ENCODE data around the gene PTPRJ. TPM values are rescaled to one million over a fixed set of nuclear protein-coding genes. Genes with fewer than 3 reads are reported as not detected.

PTPRJ gene
- total and polyA plus RNA-seq, 2 experiments from 2014 or later, result 8.9 to 12.4 TPM

DNA sequence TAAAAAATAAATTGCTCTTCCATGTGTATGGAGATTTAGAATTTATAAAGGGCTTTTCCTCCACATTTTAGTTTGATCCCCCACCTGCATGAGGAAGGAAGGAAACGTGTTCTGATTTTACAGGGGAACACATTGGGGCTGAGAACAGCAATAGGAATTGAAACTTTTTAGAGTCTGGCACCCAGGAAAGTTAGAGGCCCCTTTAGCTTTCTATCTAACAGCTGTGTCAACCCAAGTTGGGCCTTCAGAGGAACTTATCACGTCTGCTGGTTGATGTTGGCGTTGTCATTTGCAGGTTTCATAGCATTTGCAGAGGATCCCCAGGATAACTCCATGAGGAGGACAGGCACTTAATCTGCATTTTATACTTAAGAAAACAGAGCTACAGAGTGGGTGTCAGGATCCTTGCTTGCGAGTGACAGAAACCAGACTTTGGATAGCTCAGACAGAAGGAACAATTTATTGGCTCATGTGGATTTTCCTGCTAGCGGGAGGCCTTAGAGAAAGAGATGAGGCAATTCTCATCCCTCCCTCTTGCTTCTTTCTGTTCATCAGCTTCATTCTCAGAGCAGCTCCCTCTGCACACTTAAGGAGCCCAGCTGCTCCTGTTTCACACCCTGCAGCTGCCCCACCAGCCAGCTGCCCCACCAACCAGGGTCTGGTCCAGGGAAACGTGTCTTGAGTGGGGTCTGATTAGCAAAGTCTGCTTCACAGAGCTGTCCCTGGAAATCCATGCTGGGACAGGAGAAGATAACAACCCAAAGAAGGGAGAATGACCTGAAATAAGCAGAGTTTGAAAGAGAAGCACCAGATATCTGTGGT is 143.8 kb downstream of the PTPRJ start:
- Histone ChIP-seq H3K9me3 (ENCODE audit: low read depth) (no peaks in the 10 kb centered on the region), H3K4me1 (ENCODE audit: low read depth) (peaks cover 2% of the 10 kb centered on the region), H3K36me3 (peaks cover 4% of the 10 kb centered on the region), H3K4me3 (no peak overlapping the region), H3K27ac (no peak overlapping the region), H3K27me3 (no peaks in the 10 kb centered on the region)
- TF ChIP-seq, protein P1, sequence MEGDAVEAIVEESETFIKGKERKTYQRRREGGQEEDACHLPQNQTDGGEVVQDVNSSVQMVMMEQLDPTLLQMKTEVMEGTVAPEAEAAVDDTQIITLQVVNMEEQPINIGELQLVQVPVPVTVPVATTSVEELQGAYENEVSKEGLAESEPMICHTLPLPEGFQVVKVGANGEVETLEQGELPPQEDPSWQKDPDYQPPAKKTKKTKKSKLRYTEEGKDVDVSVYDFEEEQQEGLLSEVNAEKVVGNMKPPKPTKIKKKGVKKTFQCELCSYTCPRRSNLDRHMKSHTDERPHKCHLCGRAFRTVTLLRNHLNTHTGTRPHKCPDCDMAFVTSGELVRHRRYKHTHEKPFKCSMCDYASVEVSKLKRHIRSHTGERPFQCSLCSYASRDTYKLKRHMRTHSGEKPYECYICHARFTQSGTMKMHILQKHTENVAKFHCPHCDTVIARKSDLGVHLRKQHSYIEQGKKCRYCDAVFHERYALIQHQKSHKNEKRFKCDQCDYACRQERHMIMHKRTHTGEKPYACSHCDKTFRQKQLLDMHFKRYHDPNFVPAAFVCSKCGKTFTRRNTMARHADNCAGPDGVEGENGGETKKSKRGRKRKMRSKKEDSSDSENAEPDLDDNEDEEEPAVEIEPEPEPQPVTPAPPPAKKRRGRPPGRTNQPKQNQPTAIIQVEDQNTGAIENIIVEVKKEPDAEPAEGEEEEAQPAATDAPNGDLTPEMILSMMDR (IDR thresholded peaks at IDR 0.05; ENCODE audit: low read depth, low read length), result no peak
- DNase-seq (ENCODE audit: low read depth in 1 of 2, low spot score in 1 of 2), result peak; percentile 12 to 29

DNA sequence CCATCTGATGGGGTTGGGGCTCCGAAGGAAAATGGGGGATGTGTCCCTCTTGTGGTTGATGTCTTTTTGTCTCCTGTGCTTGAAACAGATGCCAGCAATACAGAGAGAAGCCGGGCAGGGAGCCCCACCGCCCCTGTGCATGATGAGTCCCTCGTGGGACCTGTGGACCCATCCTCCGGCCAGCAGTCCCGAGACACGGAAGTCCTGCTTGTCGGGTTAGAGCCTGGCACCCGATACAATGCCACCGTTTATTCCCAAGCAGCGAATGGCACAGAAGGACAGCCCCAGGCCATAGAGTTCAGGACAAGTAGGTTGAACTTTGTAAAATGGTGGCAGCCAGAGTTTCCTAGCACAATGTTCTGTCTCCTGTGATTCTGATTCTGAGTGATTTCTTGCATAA is 144.5 kb downstream of the PTPRJ start:
- no peak overlapping the region for H3K4me3 ChIP-seq
- peaks cover 4% of the 10 kb centered on the region for H3K36me3 ChIP-seq
- TF ChIP-seq, protein P1 (IDR thresholded peaks at IDR 0.05; ENCODE audit: low read depth, low read length), result no peak
- H3K4me1 ChIP-seq (ENCODE audit: low read depth), result peaks cover 2% of the 10 kb centered on the region
- H3K27ac ChIP-seq, result no peak overlapping the region
- H3K9me3 ChIP-seq (ENCODE audit: low read depth), result no peaks in the 10 kb centered on the region
- H3K27me3 ChIP-seq, result no peaks in the 10 kb centered on the region
- DNase-seq (ENCODE audit: low read depth in 1 of 2, low spot score in 1 of 2), result no peak

DNA sequence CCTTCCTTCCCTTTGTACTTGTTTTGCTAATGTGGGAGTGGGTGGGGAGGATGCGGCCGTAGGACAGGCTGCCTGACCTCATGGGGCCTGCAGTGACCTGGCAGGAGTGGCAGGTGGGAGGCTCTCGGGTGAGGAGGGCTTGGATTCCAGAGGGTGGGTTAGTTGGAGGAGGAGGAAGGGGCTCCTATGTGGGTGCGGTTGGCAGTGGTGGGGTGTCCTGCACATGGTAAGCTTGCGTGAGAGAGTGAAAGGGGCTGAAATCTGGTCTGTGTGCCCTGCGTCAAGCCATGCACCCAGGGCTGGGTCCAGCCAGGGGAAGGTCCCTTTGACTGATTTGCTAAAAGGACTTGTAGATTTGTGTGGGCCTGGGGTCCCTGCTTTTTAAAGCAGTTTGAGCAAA is 145.5 kb downstream of the PTPRJ start:
- no peak for DNase-seq (ENCODE audit: low read depth in 1 of 2, low spot score in 1 of 2)
- Histone ChIP-seq H3K4me3 (no peak overlapping the region), H3K9me3 (ENCODE audit: low read depth) (no peaks in the 10 kb centered on the region), H3K4me1 (ENCODE audit: low read depth) (peaks cover 2% of the 10 kb centered on the region), H3K27ac (no peak overlapping the region), H3K36me3 (peaks cover 4% of the 10 kb centered on the region), H3K27me3 (no peaks in the 10 kb centered on the region)
- TF ChIP-seq, protein P1 (IDR thresholded peaks at IDR 0.05; ENCODE audit: low read depth, low read length), result no peak

DNA sequence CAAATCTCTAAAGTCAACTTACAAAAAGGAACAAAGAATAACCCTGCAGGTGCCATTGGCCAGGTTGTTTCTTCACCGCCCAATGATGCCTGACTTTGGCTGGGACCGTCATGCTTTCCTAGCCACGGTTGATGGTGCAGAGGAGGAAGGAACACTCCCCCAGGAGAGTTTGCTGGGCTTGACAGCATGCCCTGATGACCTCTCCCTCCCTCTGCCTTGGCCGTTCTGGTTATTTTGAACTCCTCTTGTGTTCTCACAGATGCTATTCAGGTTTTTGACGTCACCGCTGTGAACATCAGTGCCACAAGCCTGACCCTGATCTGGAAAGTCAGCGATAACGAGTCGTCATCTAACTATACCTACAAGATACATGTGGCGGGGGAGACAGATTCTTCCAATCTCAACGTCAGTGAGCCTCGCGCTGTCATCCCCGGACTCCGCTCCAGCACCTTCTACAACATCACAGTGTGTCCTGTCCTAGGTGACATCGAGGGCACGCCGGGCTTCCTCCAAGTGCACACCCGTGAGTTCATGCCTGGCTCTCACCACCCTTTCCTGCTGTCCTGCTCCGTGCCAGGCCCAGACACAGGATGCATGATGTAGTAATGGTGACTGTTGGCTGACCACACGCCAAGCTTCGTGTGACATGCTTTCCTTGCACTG is 147.3 kb downstream of the PTPRJ start:
- no peak overlapping the region for H3K4me3 ChIP-seq
- H3K27ac ChIP-seq, result no peak overlapping the region
- TF ChIP-seq, protein P1 (IDR thresholded peaks at IDR 0.05; ENCODE audit: low read depth, low read length), result no peak
- no peak for DNase-seq (ENCODE audit: low read depth in 1 of 2, low spot score in 1 of 2)
- peaks cover 4% of the 10 kb centered on the region for H3K36me3 ChIP-seq
- H3K9me3 ChIP-seq (ENCODE audit: low read depth), result no peaks in the 10 kb centered on the region
- H3K4me1 ChIP-seq (ENCODE audit: low read depth), result peaks cover 2% of the 10 kb centered on the region
- no peaks in the 10 kb centered on the region for H3K27me3 ChIP-seq

DNA sequence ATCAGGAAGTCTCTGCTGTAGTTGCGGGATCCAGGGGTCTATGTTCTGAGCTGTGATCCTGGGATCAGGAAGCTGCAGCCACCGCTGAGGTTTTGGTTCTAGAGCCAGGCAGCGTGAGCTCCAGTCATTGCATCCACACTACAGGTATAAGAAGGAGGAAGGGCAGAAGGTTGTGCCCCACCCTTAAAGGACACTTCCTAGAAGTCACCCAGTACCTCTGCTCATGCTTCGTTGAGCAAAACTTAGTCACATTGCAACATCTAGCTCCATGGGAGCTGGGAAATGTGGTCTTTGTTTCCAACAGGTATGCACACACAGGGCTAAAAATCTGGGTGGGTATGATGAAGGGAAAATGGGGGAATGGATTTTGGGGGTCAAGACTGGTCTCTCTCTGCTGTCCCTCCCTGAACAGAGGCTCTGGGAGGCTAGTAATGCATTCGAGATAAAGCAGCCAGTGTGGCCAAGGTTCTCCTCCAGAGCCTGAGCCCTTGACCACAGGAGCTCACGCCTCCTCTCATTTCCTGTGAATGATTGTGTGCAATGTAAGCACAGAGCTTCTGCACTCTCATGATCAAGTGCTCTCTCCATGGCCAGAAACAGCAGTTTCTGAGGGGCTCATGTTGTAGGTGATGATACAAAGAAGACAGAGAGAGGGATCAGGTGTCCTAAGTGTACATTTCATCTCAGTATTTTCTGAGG is 149.5 kb downstream of the PTPRJ start:
- Histone ChIP-seq H3K4me1 (ENCODE audit: low read depth) (no peaks in the 10 kb centered on the region), H3K9me3 (ENCODE audit: low read depth) (no peaks in the 10 kb centered on the region), H3K27ac (no peak overlapping the region), H3K4me3 (no peak overlapping the region), H3K36me3 (peaks cover 4% of the 10 kb centered on the region), H3K27me3 (no peaks in the 10 kb centered on the region)
- peak in 1 of 2 donors; percentile 47 for DNase-seq (ENCODE audit: low read depth in 1 of 2, low spot score in 1 of 2)
- TF ChIP-seq, protein P1 (IDR thresholded peaks at IDR 0.05; ENCODE audit: low read depth, low read length), result no peak

All from cardiac muscle cell (in vitro differentiated cells and primary cell).